A673 (cell line): ENCODE results near the gene NEK7. TPM values are rescaled to one million over a fixed set of nuclear protein-coding genes. Genes with fewer than 3 reads are reported as not detected.

Experiments
- BruUV-seq: library from RNA; stranded (reverse); fragments of 400-500 nt; replicated peaks from 2 replicates; lab custom pipeline; 2021; lab: Mats Ljungman, UMichigan
- CTCF ChIA-PET: fragments of 300-600 bp; sonication (Branson Sonifier 250); formaldehyde crosslinking; loops from one replicate; lab custom pipeline; 2022; ENCODE audit warnings: antibody characterized with exemption; lab: Charles Lee
- POLR2A ChIA-PET: fragments of 300-600 bp; sonication (Branson Sonifier 250); formaldehyde crosslinking; loops from one replicate; lab custom pipeline; 2022; ENCODE audit warnings: antibody characterized with exemption; ENCODE audit not compliant: low non-redundant PET; lab: Charles Lee
- DNase-seq: peaks from one replicate; pipeline ENCODE4 v3.0.0-alpha.2; 2015; ENCODE audit warnings: low spot score
- H3K27ac ChIP-seq: fragments of 200-600 bp; sonication (generic); 2 replicates; pipeline ENCODE4 v1.5.1; 2016; ENCODE audit warnings: mixed run types, low read depth, mild to moderate bottlenecking, mixed read lengths, antibody characterized with exemption, low read length; ENCODE audit not compliant: poor library complexity, severe bottlenecking
- H3K27me3 ChIP-seq: fragments of 200-600 bp; sonication (generic); replicated peaks from 2 replicates; pipeline ENCODE4 v1.6.1; 2017; ENCODE audit warnings: mixed run types, low read depth, mild to moderate bottlenecking, mixed read lengths, antibody characterized with exemption, low read length; ENCODE audit not compliant: insufficient read depth, poor library complexity
- H3K36me3 ChIP-seq: fragments of 200-600 bp; sonication (generic); 2 replicates; pipeline ENCODE4 v1.6.1; 2016; ENCODE audit warnings: mixed run types, mild to moderate bottlenecking, mixed read lengths, antibody characterized with exemption, low read length; ENCODE audit not compliant: insufficient read depth, poor library complexity, severe bottlenecking
- H3K4me1 ChIP-seq: fragments of 200-600 bp; sonication (generic); 2 replicates; pipeline ENCODE4 v1.6.1; 2017; ENCODE audit warnings: mixed run types, mild to moderate bottlenecking, mixed read lengths, antibody characterized with exemption, low read length; ENCODE audit not compliant: insufficient read depth, poor library complexity, severe bottlenecking
- H3K4me3 ChIP-seq: fragments of 200-600 bp; sonication (generic); 2 replicates; pipeline ENCODE4 v1.5.1; 2016; ENCODE audit warnings: low read depth, mixed run types, mild to moderate bottlenecking, mixed read lengths, low read length; ENCODE audit not compliant: poor library complexity, severe bottlenecking
- H3K9me3 ChIP-seq: fragments of 200-600 bp; sonication (generic); 2 replicates; pipeline ENCODE4 v1.6.1; 2016; ENCODE audit warnings: mixed run types, low read depth, mild to moderate bottlenecking, mixed read lengths, antibody characterized with exemption, low read length; ENCODE audit not compliant: poor library complexity, severe bottlenecking
- EZH2 ChIP-seq: fragments of 200-600 bp; sonication (generic); IDR thresholded peaks from 2 replicates; pipeline ENCODE4 v1.6.1; 2017; ENCODE audit warnings: borderline replicate concordance, low read depth, mild to moderate bottlenecking, mixed read lengths, antibody characterized with exemption, low read length; ENCODE audit not compliant: poor library complexity, severe bottlenecking
- intact Hi-C: fragments of 100-400 bp; cut with micrococcal nuclease; formaldehyde crosslinking; loops from one replicate; pipeline ENCODE4 v1.10.0; 2022; ENCODE audit not compliant: unreplicated experiment
- total RNA-seq: library from RNA; stranded (reverse); gene quantifications from 2 replicates; pipeline ENCODE4 v1.2.3, GENCODE V29; 2021
- TF ChIP-seq, protein P1 (sequence below): fragments of 300-800, 200-600 bp; sonication (generic); conservative IDR thresholded peaks from 2 replicates; pipeline ENCODE4 v1.5.1; 2017; ENCODE audit warnings: low read depth, mild to moderate bottlenecking, antibody characterized with exemption, low read length, moderate library complexity, mixed read lengths

The NEK7 gene
- total RNA-seq, 1 experiment from 2014 or later = 18.6 TPM

DNA sequence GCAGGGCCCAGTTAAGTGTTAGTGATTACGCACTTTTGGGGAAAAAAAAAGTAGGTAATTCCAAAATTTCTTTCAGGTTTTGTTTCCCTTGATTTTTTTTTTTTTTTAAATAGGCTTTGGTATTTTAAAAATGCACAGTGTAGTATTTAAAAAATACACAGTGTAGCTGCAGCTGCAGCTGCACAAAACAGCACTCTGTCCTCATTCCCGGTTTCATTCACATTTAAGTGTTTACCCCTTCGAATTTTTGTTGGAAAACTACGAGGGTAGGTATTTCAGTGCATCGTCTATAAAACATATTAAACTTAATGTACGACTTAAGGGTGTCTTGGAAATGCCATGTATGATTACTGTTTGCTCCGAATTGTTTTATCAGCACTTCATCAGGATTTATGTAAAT lies 3.4 kb downstream of the NEK7 start:
- POLR2A ChIA-PET = no interaction called here
- no peak for DNase-seq
- Histone ChIP-seq H3K27me3 (no peaks in the 10 kb centered on the region), H3K36me3 (no peaks in the 10 kb centered on the region), H3K27ac (peak overlapping the region; percentile 74), H3K9me3 (no peaks in the 10 kb centered on the region), H3K4me3 (no peak overlapping the region), H3K4me1 (peaks cover 31% of the 10 kb centered on the region)
- no TSS peak for BruUV-seq
- intact Hi-C loops = no loop called here
- TF ChIP-seq, protein P1, sequence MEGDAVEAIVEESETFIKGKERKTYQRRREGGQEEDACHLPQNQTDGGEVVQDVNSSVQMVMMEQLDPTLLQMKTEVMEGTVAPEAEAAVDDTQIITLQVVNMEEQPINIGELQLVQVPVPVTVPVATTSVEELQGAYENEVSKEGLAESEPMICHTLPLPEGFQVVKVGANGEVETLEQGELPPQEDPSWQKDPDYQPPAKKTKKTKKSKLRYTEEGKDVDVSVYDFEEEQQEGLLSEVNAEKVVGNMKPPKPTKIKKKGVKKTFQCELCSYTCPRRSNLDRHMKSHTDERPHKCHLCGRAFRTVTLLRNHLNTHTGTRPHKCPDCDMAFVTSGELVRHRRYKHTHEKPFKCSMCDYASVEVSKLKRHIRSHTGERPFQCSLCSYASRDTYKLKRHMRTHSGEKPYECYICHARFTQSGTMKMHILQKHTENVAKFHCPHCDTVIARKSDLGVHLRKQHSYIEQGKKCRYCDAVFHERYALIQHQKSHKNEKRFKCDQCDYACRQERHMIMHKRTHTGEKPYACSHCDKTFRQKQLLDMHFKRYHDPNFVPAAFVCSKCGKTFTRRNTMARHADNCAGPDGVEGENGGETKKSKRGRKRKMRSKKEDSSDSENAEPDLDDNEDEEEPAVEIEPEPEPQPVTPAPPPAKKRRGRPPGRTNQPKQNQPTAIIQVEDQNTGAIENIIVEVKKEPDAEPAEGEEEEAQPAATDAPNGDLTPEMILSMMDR = no peak
- no peak for TF ChIP-seq EZH2
- CTCF ChIA-PET = no interaction called here

GRCh38 chr1:198160946-198161614 lies 4.3 kb downstream of the NEK7 start:
- CTCF ChIA-PET = no interaction called here
- intact Hi-C loops = no loop called here
- Histone ChIP-seq H3K9me3 (no peaks in the 10 kb centered on the region), H3K4me3 (no peak overlapping the region), H3K27me3 (no peaks in the 10 kb centered on the region), H3K4me1 (peaks cover 26% of the 10 kb centered on the region), H3K27ac (no peak overlapping the region), H3K36me3 (no peaks in the 10 kb centered on the region)
- TF ChIP-seq, protein P1 = no peak
- TF ChIP-seq EZH2 = no peak
- no peak for DNase-seq
- POLR2A ChIA-PET = no interaction called here
- no TSS peak for BruUV-seq

DNA sequence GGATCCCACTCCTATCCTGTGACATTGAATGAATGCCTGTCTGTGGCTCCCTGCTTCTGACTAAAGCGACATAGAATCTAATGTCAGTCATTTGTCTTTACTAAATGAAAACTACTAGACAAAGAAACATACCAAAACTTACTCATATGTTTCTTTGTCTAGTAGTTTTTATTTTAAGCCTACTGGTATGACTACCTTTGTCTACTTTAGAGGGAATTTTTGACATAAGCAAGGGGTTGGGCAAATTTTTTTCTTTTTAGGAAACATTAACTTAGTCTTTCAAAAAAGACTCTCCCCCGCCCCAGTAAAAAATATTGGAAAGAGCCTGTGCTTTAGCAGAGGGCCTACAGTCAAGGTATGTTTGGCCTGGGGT lies 4.9 kb downstream of the NEK7 start:
- DNase-seq = no peak
- H3K4me1 ChIP-seq = peaks cover 26% of the 10 kb centered on the region
- intact Hi-C loops = no loop called here
- no peak overlapping the region for H3K27ac ChIP-seq
- CTCF ChIA-PET = no interaction called here
- no peak for TF ChIP-seq EZH2
- TF ChIP-seq, protein P1 = no peak
- POLR2A ChIA-PET = no interaction called here
- BruUV-seq = no TSS peak
- no peaks in the 10 kb centered on the region for H3K36me3 ChIP-seq
- H3K9me3 ChIP-seq = no peaks in the 10 kb centered on the region
- H3K4me3 ChIP-seq = no peak overlapping the region
- H3K27me3 ChIP-seq = no peaks in the 10 kb centered on the region
